ENCODE results near the gene BEND2.

BEND2 gene

DNA sequence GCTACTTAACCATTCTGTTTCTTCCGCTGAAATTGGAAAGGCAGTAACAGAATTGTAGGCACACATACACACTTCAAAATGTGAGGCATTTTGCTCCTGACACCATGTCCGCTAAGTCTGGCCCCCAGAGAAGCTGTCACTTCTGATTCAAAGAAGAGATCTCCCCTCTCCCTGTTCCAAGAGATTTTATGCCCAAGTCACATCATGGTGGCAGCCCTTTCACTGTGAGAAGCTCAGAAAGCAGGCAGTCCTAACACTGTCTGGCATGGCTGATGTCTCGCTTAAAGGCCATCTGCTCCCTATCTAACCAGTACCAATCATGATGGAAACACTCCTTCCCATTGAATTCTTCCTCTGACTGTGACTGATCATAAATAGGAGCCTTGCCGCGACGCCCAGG, 83.9 kb downstream of the BEND2 start:
- no peak for DNase-seq (ENCODE audit: low read depth)

DNA sequence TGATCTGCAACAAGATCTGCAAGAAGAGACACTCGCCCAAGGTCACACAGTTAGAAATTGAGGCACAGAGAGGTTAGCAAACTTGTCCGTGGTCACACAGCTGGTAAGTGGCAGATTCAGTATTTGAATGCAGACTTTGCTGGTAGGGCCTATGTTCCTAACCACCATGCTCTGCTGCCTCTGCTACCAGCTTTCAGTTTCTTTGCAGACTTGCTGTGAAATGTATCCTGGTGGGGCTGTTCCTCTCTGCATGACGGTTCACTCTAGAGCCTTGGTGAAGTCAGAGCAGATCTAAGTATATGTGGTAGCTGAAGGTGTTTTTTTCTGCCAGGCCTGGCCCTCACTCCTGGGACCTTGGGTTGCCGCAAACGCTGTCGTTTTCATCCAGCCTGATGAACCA, 87.1 kb downstream of the BEND2 start:
- no peak for DNase-seq (ENCODE audit: low read depth)

DNA sequence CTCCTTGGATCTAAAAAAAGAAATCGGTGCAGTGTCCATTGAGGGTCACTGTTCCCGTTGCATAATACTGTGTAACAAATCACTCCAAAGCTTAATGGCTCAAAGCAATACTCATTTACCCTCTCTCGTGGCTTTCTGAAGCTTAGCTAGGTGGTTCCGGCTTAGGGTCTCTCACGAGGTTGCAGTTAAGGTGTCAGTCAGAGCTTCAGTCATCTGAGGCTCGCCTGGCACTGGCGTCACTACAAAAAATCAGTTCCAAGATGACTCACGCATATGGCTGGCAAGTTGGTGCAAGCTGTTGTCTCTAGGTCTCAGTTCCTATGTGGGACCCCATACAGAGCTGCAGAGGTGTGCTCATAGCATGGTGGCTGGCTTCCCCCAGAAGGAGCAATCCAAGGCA, 91.0 kb downstream of the BEND2 start:
- no peak for DNase-seq (ENCODE audit: low read depth)

DNA sequence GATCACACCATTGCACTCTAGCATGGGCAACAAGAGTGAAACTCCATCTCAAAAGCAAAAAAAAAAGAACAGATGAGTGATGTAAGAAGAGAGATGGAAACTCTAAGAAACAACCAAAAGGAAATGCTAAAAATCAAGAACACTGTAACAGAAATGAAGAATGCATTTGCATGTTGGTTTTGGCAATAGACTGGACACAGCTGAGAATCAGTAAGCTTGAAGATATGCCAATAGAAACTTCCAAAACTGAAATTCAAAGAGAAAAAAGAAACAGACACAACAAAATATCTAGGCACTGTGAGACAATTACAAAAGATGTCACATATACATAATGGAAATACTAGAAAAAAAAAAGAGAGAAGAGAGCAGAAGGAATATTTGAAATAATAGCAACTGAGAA, 93.7 kb downstream of the BEND2 start:
- no peak for DNase-seq (ENCODE audit: low read depth)

DNA sequence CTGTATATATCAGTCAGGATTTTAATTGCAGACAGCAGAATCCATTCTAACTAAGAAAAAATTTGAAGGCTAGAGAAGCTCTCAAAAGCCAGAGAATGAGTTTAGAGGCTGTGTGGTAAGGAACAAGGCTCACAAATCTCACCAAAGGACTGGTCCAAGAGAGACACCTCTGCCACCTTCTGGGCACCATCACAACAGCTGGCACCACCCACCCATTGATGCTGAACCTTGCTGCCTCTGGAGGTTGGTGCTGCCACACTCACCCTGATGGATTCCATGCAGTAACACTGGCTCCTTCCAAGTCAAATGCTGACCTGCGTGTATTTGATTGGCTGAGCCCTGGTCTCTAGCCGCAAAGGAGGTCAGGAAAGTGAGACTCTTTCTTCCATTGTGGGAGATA, 100.8 kb downstream of the BEND2 start:
- no peak for DNase-seq (ENCODE audit: low read depth)
